Transverse colon (tissue), 4 donors: ENCODE measurements around the gene FNDC3B. TPM values are rescaled to one million over a fixed set of nuclear protein-coding genes. Genes with fewer than 3 reads are reported as not detected.

Experiments used
- DNase-seq: peaks from one replicate; pipeline ENCODE4 v3.0.0-alpha.2; 2019
- H3K27ac ChIP-seq, 4 donors: fragments of 200-600 bp; sonication (generic); 2 replicates each; pipeline ENCODE4 v1.5.1; 2016 to 2018; ENCODE audit warnings: inconsistent platforms in 4 of 4
- H3K27me3 ChIP-seq: fragments of 200-600 bp; sonication (generic); 2 replicates; pipeline ENCODE4 v1.5.1; 2017; ENCODE audit warnings: inconsistent platforms
- H3K36me3 ChIP-seq, 4 donors: fragments of 200-600 bp; sonication (generic); 2 replicates each; pipeline ENCODE4 v1.5.1; 2017 to 2019; ENCODE audit warnings: inconsistent platforms in 4 of 4
- H3K4me1 ChIP-seq, 4 donors: fragments of 200-600 bp; sonication (generic); 2 replicates each; pipeline ENCODE4 v1.5.1; 2017 to 2020; ENCODE audit warnings: inconsistent platforms in 4 of 4
- H3K4me3 ChIP-seq, 4 donors: fragments of 200-600 bp; sonication (generic); 1 replicate in 1 of 4; 2 replicates in 3 of 4; pipeline versions ENCODE4 v1.5.1 to v1.6.1; 2017 to 2019; ENCODE audit warnings: inconsistent platforms in 4 of 4
- H3K9me3 ChIP-seq, 2 donors: fragments of 200-600 bp; sonication (generic); 2 replicates each; pipeline ENCODE4 v1.5.1; 2017 to 2019; ENCODE audit warnings: inconsistent platforms in 2 of 2
- EP300 ChIP-seq: sonication (generic); formaldehyde crosslinking; IDR thresholded peaks from one replicate; pipeline ENCODE4 v1.6.1; 2017; ENCODE audit warnings: antibody characterized with exemption, low read depth
- POLR2A ChIP-seq: fragments of 450-650 bp; IDR thresholded peaks from one replicate; pipeline ENCODE4 v1.6.1; 2016; ENCODE audit warnings: antibody characterized with exemption, mild to moderate bottlenecking, moderate library complexity
- POLR2AphosphoS5 ChIP-seq, 3 donors: sonication (generic); formaldehyde crosslinking; IDR thresholded peaks; one replicate each; pipeline ENCODE4 v1.6.1; 2016; ENCODE audit warnings: antibody characterized with exemption in 3 of 3
- WGBS, 2 donors: methylation state at CpG; one replicate each; pipeline ENCODE4 v1.1.5; 2018; ENCODE audit warnings: low coverage in 1 of 2; 5-methylcytosine and 5-hydroxymethylcytosine counted together
- in situ Hi-C, 4 donors: fragments of 200-750 bp; cut with MboI; loops; one replicate each; pipeline versions ENCODE4 v1.15.0 to v1.15.1; 2017; ENCODE audit warnings: low sequenced_read_pairs in 3 of 4, low pct_ligation_motif_present in 1 of 4, low pct_unique_long_range_greater_than_20kb in 1 of 4
- intact Hi-C: fragments of 100-400 bp; cut with DNase I; formaldehyde crosslinking; loops from one replicate; pipeline ENCODE4 v1.15.1; 2023; ENCODE audit warnings: low total_unique reads
- total RNA-seq, 4 donors: library from RNA; depleted of rRNA; stranded (reverse); fragments of >200 nt; gene quantifications; one replicate each; pipeline ENCODE4 v1.1.0, GENCODE V29; 2016
- TF ChIP-seq, protein P1 (sequence below), 5 experiments: fragments of 200-600 bp in 3 of 5; fragments of 450-650 bp in 2 of 5; sonication (generic) in 3 of 5; IDR thresholded peaks; 1 replicate in 2 of 5; 2 replicates in 3 of 5; pipeline ENCODE4 v1.5.1; 2016 to 2017; ENCODE audit warnings: antibody characterized with exemption in 5 of 5, inconsistent platforms in 3 of 5, mild to moderate bottlenecking in 2 of 5, moderate library complexity in 1 of 5

Gene FNDC3B
- total RNA-seq, 4 donors from 2014 or later, result 28.5 to 85.7 (median 44.5) TPM

DNA sequence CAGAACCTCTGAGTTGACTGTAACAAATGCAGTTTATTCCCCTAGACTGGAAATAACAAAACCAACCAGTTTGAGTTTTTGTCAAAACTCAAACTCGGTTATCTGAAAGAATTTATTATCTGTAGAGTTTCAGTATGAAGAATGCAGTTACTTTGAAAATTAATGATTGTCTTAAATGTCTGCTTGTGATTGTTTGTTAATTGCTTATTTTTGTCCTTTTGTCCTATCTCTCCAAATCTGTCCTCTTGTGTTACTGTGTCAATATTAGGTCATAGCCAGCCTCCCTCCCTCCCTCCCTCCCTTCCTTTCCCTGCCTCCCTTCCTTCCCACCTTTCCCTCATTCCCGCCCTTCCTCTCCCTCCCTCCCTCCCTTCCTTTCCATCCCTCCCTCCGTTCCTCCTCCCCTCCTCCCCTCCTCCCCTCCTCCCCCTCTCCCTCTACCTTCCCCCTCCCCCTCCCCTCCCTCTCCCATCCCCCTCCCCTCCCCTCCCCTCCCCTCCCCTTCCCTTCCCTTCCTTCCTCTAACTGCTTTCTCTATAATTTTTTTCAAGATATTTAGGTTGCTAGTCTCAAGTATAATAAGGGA is 153.5 kb downstream of the FNDC3B start:
- 36 to 73% methylated on average over 1 to 2 of the region's 3 CpGs for WGBS, 2 donors
- no peaks in the 10 kb centered on the region for H3K36me3 ChIP-seq
- in situ Hi-C loops (no loop called here), intact Hi-C loops (no loop called here)
- H3K9me3 ChIP-seq, result no peaks in the 10 kb centered on the region
- no peak overlapping the region for H3K27ac ChIP-seq
- no peak overlapping the region for H3K4me3 ChIP-seq
- peaks cover 0 to 15% (median 8%) of the 10 kb centered on the region in 4 donors for H3K4me1 ChIP-seq
- no peaks in the 10 kb centered on the region for H3K27me3 ChIP-seq
- no peak for DNase-seq
- TF ChIP-seq, protein P1, sequence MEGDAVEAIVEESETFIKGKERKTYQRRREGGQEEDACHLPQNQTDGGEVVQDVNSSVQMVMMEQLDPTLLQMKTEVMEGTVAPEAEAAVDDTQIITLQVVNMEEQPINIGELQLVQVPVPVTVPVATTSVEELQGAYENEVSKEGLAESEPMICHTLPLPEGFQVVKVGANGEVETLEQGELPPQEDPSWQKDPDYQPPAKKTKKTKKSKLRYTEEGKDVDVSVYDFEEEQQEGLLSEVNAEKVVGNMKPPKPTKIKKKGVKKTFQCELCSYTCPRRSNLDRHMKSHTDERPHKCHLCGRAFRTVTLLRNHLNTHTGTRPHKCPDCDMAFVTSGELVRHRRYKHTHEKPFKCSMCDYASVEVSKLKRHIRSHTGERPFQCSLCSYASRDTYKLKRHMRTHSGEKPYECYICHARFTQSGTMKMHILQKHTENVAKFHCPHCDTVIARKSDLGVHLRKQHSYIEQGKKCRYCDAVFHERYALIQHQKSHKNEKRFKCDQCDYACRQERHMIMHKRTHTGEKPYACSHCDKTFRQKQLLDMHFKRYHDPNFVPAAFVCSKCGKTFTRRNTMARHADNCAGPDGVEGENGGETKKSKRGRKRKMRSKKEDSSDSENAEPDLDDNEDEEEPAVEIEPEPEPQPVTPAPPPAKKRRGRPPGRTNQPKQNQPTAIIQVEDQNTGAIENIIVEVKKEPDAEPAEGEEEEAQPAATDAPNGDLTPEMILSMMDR (IDR thresholded peaks at IDR 0.05), result no peak

- no peak for DNase-seq
- intact Hi-C loops, result no loop called here
- no peaks in the 10 kb centered on the region for H3K36me3 ChIP-seq
- H3K27me3 ChIP-seq, result no peaks in the 10 kb centered on the region
- 90 to 100% methylated on average over 1 of the region's 1 CpG for WGBS, 2 donors
- peaks cover 0 to 15% (median 8%) of the 10 kb centered on the region in 4 donors for H3K4me1 ChIP-seq
- in situ Hi-C loops, result no loop called here
- no peaks in the 10 kb centered on the region for H3K9me3 ChIP-seq
- no peak overlapping the region for H3K4me3 ChIP-seq
- TF ChIP-seq POLR2A, result no peak
- TF ChIP-seq, protein P1 (IDR thresholded peaks at IDR 0.05), result no peak
- no peak for TF ChIP-seq POLR2AphosphoS5 (IDR thresholded peaks at IDR 0.05)
- no peak for TF ChIP-seq EP300
- no peak overlapping the region for H3K27ac ChIP-seq
Observed at GRCh38 chr3:172193436-172193835, 154.1 kb downstream of the FNDC3B start.

DNA sequence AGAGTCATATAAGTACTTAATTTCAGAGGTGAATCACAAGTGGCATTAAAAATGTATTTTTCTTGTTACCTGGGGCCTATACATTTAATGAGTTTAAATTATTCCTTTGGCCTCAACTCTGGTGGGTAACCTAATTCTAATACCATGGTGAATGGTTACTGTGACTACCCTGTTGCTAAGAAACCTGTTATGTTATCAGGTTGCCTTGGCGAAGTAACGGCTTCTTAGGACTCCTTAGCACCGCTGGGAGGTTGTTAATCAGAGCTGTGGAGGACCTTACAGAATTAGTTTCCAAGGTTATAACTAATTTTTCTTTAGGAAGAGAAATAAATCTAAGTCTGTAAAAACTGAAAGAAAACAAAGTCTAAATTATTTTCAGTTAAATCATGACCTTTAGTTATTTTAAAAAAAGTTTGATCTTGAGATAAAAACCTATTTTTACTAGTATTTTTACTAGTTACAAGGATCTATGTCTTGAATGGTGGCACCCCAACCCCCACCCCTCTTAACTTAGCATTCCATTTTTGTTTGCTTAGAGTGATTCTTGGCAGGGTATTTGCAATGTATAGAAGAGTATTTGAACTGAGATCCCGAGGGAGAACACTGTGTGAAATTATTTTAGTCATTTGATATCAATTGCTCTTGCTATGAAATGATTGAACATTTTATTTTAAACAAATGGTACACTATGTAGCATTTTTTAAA is 155.5 kb downstream of the FNDC3B start:
- 58 to 62% methylated on average over 3 to 4 of the region's 4 CpGs for WGBS, 2 donors

DNA sequence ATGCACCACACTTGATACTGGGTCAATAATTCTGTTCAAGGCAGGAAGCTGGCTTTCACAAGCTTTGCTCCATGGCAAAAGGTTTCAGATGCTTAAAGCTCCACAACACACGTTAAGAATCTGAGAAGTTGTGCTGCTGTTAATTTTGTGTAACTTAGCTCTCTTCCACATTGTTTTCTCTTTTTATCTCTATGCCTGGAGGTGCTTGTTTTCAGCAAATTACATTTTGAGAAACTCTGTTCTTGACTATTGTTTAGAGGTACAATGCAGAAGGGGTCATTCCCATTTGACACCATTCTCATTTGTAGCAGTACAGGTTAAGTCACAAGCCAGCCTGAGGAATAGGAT is 156.0 kb downstream of the FNDC3B start:
- H3K4me3 ChIP-seq, result no peak overlapping the region
- no peaks in the 10 kb centered on the region for H3K27me3 ChIP-seq
- H3K27ac ChIP-seq, result no peak overlapping the region
- in situ Hi-C loops (no loop called here), intact Hi-C loops (no loop called here)
- no peak for TF ChIP-seq POLR2A
- TF ChIP-seq, protein P1 (IDR thresholded peaks at IDR 0.05), result no peak
- TF ChIP-seq EP300, result no peak
- no peak for TF ChIP-seq POLR2AphosphoS5 (IDR thresholded peaks at IDR 0.05)
- H3K36me3 ChIP-seq, result no peaks in the 10 kb centered on the region
- no peak for DNase-seq
- H3K9me3 ChIP-seq, result no peaks in the 10 kb centered on the region
- H3K4me1 ChIP-seq, result peaks cover 0 to 18% (median 11%) of the 10 kb centered on the region in 4 donors
- WGBS, 2 donors, result 50 to 55% methylated on average over 1 of the region's 1 CpG

More for the DNA sequence above, 155.5 kb downstream of the FNDC3B start:
- Histone ChIP-seq H3K4me1 (peaks cover 0 to 15% (median 8%) of the 10 kb centered on the region in 4 donors), H3K9me3 (no peaks in the 10 kb centered on the region), H3K36me3 (no peaks in the 10 kb centered on the region), H3K4me3 (no peak overlapping the region), H3K27me3 (no peaks in the 10 kb centered on the region), H3K27ac (no peak overlapping the region)
- intact Hi-C loops (no loop called here), in situ Hi-C loops (no loop called here)
- TF ChIP-seq POLR2A, result no peak
- TF ChIP-seq, protein P1 (IDR thresholded peaks at IDR 0.05), result no peak
- TF ChIP-seq EP300, result no peak
- no peak for TF ChIP-seq POLR2AphosphoS5 (IDR thresholded peaks at IDR 0.05)
- DNase-seq, result no peak
